NCI-H1694 (cell line): Measurements from ENCODE around the gene TUBA1B.

Source experiments
- DNase-seq: peaks from one replicate; lab custom pipeline; 2025; lab: John Stamatoyannopoulos, UW

TUBA1B gene

GRCh38 chr12:49126852-49127763, 4.1 kb downstream of the TUBA1B start:
- no peak for DNase-seq

DNA sequence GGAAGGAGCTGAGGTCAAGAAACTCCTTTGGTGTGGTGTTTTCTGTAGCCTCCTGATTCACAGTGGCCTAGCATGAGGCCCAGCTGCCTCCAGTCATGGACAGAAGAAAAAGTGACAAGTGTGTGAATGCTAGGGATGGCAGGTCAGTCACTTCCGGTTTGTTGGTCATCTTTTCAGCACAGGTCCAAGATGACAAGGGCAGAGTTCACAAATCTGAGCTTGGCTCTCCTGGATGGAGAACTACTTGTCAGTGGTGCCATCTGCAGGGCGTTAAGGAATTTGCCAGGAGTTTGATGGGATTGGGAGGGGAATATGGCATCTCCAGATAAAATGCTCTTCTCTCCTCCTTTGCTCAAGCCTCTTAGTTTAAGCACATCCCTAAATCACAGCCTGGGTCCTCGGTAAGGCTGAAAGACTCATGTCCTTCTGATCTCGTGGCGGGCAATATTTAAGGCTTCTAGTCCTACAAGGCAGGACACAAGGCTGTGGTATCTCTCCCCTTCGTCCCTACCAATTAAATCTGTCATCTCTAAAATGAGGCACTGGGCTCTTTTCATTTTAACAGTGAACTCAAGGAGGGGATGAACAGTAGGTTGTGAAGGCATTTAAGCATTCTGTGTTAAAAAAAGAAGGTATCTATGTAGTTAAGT, 10.0 kb downstream of the TUBA1B start:
- no peak for DNase-seq

GRCh38 chr12:49111206-49111605, 20.0 kb downstream of the TUBA1B start:
- no peak for DNase-seq

DNA sequence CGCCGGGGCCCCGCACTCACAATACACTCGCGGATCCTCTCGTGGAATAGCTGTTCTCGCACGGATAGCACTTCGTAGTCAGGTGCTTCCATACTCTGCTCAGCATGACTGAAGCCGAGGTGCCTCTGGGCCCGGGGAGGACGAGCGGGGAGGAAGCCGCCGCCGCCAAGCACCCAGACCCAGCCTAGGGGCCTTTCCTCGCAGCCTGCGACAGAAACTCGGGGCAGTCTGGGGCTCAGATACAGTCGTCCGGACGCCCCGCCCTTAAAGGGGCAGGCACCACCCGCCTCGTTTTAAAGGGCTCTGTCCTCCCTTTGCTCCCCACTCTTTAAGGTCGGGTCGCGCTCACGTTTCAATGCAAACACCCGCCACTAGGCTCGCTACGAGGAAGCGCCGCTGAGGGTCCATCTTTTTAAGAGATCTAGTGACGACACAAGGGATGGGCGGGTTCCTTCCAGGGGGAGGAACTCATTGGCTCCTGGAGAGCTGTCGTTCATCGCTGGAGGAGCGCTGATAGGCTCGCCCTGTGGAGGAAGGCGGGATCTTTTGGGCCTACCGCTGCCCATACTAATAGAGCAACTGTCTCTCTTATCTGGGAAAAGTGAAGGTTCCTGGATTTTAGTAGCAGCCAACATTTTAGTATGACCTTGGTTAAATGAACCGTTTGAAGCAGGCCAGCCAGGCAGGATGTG, 20.6 kb downstream of the TUBA1B start, which contains the start of gene LMBR1L:
TSS of gene LMBR1L (minus strand) at position 384 of the 692 bp plus-strand sequence. CDS start at position 92, 292 bp downstream.
- peak; percentile 98 for DNase-seq

- no peak for DNase-seq
Measured at GRCh38 chr12:49109641-49110463, 21.3 kb downstream of the TUBA1B start.

DNA sequence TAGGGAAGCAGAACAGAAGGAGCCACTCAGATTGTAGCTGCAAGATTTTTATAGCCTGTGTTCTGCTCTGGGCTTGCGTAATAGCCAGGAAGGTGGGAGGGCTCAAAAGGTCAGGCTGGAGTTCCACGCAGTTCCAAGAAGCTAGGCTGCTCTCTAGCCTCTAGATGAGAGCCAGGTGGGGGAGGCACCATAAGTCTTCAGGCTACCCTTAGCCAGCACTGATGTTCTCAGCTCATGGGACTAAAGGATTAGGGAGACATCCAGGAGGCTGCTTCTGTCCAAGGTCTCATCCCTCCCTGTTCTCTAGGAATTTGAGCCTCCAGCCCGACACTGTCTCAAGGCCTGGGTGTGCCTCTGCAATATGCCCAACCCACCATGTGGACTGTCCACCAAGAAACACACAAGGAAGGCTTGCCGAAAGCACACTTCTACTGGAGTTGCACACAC, 22.2 kb downstream of the TUBA1B start:
- DNase-seq: no peak

- DNase-seq: no peak
Measured at GRCh38 chr12:49105504-49106084, 25.6 kb downstream of the TUBA1B start.

DNA sequence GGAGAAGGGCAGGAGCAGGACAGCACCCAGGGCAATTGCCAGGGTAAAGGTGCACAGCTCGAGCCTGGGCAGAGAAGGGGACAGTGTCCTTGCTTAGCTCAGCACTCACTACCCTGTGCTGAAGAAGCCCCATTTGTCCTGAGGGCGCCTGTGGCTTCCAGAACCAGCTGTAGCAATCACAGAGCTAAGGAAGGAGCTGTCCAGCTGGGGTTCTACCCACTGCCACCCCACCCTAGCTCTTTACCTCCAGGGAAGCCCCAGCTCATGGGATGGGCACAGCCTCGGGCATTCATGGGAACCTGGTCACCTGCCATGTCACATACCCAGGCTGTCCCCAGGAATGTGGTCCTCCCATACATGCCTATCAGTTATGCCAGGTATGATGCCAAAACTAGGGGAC, 26.4 kb downstream of the TUBA1B start:
- no peak for DNase-seq

- DNase-seq: no peak
Measured at GRCh38 chr12:49100380-49100779, 30.8 kb downstream of the TUBA1B start.

DNA sequence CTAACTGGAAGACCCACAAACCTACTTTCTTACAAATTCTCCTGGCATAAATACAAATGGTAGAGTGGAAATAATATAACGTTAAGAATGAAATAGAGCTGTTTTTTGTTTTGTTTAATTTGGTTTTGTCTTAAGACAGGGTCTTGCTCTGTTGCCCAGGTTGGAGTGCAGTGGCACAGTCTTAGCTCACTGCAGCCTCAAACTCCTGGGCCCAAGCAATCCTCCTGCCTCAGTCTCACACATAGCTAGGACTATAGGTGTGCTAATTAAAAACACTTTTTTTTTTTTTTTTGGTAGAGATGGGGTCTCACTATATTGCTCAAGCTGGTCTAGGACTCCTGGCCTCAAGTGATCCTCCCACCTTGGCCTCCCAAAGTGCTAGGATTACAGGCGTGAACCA, 32.5 kb downstream of the TUBA1B start:
- no peak for DNase-seq

GRCh38 chr12:49098035-49098451, 33.2 kb downstream of the TUBA1B start:
- DNase-seq: peak; percentile 29

- DNase-seq: no peak
Measured at GRCh38 chr12:49097381-49097780, 33.8 kb downstream of the TUBA1B start.

GRCh38 chr12:49094975-49095365, 36.2 kb downstream of the TUBA1B start:
- no peak for DNase-seq

DNA sequence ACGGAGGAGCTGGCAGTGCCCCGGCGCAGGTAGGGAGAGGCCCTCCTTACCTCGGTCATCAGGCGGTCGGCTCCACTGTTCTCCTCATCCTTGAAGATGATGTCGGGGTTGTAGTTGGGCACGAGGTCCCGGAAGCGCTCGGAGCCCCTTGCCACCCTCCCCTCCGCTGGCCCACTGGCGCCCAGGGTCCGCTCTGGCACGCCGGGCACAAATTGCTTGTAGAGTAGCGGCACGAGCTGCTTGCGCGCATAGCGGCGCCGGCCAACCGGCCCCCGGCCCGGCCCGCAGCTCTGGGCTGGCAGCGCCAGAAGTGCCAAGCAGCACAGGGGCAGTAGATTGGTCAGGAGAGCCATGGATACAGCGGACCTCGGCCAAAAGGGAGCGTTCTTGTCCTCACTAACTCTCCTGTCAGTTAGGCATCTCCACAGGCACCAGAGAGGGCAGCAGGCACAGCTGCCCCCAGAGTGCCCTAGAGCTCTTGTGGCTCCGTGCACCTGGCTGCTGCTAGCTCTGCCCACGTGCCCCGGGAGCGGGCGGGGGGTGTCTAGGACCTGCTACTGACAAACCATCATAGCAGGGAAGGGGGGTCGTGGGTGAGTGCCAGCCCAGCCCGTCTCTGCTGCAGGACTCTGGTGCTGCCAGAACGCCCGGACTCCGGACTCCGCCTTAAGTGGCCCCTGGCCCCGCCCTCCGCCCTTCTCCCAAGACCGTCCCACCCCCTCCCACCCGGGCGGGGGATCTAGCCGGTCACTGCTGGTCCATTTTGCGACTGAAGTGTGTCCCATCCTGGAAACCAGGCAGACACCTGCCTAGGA, 36.8 kb downstream of the TUBA1B start, which contains the start of gene DHH:
TSS of gene DHH (minus strand) at position 642 of the 815 bp plus-strand sequence. CDS start at position 353, 289 bp downstream.
- no peak for DNase-seq

- DNase-seq: no peak
Measured at GRCh38 chr12:49093792-49094159, 37.4 kb downstream of the TUBA1B start.

DNA sequence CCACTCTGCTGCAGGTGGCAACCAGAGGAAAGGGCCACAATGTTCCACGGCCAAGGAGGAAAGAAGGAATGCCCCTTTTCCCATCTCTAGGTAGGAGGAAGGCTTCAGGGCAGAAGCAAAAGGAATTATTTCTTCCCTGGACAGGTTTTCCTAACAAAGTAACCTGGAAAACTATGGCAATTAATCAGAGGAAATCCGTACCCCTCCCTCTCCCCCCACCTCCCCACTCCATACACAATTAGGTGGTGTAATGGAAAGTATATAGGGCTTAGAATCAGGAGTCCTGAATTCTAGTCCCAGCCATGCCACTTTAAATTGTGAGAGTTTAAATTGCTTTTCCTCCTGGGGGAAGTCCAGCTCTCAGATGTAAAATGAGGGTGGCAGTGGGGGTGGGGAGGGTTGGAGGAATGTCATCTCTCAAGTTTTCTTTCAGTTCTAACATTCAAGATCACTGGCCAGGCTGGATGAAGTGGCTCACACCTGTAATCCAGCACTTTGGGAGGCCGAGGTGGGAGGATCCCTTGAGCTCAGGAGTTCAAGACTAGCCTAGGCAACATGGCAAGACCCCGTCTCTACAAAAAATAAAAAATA, 38.3 kb downstream of the TUBA1B start:
- DNase-seq: no peak

- DNase-seq: no peak
Measured at GRCh38 chr12:49092086-49092815, 38.9 kb downstream of the TUBA1B start.

DNA sequence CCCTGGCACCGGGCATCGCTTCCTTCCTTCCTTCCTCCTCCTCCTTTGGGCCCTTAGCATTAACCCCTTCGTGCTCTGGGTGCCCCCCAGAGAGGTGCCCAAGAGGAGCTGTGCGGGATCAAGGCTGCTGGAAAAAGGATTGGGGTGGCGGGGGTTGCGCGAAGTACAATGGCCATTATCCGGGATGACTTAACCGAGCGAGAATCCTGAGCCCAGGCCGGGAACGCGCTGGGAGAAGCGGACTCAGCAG, 39.4 kb downstream of the TUBA1B start:
- DNase-seq: no peak

DNA sequence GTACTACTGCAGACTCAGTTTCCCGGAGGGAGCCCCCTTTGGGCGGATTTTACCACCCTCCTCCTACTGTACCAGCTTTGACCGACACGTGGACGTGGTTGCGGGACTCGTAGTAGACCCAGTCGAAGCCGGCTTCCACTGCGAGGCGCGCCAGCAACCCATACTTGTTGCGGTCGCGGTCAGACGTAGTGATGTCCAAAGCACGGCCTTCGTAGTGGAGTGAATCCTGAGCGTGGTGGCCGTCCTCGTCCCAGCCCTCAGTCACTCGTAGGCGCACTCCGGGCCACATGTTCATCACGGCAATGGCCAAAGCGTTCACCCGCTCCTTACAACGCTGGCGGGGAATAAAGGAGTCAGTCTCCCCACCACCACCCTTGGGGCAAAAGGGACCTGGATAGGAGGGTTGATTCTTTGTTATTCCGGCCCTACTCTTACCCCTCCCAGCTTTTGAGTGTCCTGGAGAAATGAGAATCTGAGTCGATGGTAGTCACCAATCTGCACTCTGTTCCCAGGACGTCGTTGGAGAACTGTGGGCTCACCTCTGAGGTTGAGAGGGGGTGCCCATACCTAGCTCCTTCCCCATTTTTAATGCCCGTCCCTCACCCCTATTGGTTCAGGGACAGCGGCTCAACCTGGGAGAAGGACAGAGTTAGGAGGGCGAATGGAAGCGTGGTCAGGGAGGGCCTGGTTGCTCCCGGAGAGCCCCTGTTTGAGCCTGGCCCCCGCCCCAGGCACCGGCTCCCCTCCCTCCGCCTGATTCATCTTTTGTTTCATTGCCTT, 39.9 kb downstream of the TUBA1B start:
- DNase-seq: no peak
